ENCODE results near the gene WNT7A.

The WNT7A gene

DNA sequence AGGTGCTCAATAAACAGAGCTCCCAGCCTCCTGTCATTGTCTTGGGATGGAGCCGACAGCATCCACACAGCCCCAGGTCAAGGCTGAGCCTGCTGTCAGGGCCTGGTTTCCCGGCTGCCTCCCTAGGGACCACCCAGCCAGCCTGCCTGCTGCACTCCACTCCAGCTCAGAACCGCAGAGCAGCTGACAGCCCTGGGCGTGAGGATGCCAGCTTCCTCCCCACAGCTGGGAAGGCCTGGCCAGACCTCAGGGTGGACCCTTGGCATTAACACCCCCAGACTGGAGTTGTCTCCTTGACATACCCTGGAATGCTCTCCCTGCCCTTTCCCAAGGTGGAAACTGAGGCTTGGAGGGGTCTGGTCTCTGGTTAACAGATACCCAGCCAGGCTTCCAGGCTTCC is 112.0 kb downstream of the WNT7A start:
- no peak for DNase-seq

DNA sequence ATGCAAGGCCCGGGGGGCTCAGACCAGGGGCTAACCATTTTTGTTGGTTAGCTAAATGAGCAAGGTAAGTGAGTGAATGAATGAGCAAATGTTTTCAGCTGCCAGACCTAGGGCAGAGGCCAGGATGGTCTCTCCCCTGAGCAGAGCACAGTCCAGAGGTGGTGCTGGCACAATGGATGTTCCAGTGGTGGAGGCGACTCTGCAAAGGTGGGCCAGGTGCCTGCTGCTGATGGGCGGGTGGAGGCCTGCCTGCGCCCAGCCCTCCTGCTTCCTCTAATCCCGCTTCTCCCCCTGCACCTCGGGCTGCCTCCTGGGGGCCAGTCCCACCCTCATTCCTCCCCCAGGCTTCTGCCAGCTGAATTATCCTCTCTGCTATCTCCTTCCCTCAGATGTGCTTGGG is 112.8 kb downstream of the WNT7A start:
- no peak for DNase-seq
